ENCODE results near the gene FGFRL1. TPM values are rescaled to one million over a fixed set of nuclear protein-coding genes. Genes with fewer than 3 reads are reported as not detected.

FGFRL1 gene
- total and polyA plus RNA-seq, 2 of the 13 experiments (the other 11 are each of a cell fraction or from before 2014, with no cell fraction given) = 19.1 to 30.6 TPM

DNA sequence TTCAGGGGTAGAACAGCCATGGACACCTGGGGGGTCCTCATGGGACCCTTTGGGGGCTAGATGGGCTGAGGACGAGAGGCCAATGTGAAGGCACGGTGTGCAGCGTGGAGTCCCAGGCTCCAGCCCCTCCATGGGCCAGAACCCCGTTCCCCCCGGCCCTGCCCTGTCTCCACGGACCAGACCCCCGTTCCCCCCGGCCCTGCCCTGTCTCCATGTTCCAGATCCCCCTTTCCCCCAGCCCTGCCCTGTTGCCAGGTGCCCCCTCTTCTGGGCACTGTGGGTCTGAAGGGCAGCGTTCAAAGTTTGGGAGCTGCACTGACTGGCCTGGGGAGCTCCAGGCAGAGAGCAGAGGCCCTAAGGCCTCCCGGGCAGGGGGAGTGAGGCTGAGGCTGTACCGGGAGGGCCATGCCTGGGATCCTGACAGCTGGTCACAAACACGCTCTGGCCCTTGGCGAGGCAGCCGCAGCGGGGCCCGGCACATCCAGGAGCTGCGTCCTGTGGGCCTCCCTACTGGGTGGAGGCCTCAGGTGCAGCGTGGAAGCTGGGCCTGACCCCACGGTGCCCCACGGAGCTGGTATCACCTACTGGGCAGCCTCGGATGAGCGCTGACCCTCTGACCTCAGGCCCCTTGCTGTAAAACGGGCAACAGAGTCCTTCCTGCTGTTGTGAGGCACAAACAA, 46.9 kb upstream of the FGFRL1 start (continued):
- TF ChIP-seq TCF12 (IDR thresholded peaks at IDR 0.05) = no peak
- no peak for TF ChIP-seq TCF12 (CRISPR knock-in tag; IDR thresholded peaks at IDR 0.05)
- no peak for TF ChIP-seq XBP1 (CRISPR knock-in tag; IDR thresholded peaks at IDR 0.05)
- TF ChIP-seq ZNF747 (CRISPR knock-in tag; IDR thresholded peaks at IDR 0.05; ENCODE audit: borderline replicate concordance) = no peak
- TF ChIP-seq ZNF337 (CRISPR knock-in tag; IDR thresholded peaks at IDR 0.05; ENCODE audit: borderline replicate concordance, low read depth) = no peak
- no peak for TF ChIP-seq HNRNPL (IDR thresholded peaks at IDR 0.05; ENCODE audit: low read depth, low read length)

DNA sequence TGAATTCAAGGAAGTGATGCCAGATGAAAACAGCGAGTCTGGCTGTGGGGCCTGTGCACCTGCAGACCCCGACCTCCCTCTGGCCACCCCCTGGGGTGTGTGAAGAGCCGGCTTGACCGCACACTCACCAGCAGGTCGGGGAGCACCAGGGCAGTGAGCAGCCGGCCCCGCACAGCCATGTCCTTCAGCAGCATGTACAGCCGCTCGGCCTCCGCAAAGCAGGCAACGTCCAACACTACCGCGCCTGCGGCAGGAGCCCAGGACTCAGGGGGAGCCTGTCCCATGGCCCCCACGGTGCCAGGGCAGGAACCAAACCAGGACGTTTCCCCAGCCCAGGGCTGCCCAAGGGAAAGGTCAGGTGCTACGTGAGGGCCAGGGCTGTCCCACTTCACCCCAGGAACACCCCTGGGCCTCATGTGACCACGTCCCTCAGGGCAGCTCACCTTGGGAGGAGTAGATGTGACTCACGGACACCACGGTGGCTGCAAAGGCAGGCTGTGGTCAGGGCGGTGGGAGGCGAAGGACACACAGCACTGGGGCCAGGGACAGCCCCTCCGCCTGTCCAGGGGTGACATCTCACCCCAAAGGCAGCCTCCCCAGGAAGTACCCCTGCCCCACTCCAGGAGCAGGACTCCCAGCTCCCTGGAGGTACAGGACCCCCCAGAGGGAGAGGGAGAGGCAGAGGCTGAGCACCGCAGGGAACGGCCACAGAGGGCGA, 46.2 kb upstream of the FGFRL1 start:
- no peak overlapping the region for H3K9ac ChIP-seq (ENCODE audit: insufficient read depth, low read depth, low read length)
- H3K9me3 ChIP-seq (ENCODE audit: low read length) = no peaks in the 10 kb centered on the region
- no peak for ATAC-seq
- no peak for DNase-seq (ENCODE audit: low spot score)
- in situ Hi-C loops (cut with HindIII; ENCODE audit: extremely low pct_ligation_motif_present, low pct_unique_long_range_greater_than_20kb) (no loop called here), intact Hi-C loops (cut with micrococcal nuclease; ENCODE audit: unreplicated experiment) (no loop called here)
- H4K20me1 ChIP-seq (ENCODE audit: insufficient read depth, low read length) = no peaks in the 10 kb centered on the region
- ChIA-PET CTCF (ENCODE audit: low intra/inter-chr PET ratio, low total read pairs) (no interaction called here), POLR2A (no interaction called here)
- H3K27me3 ChIP-seq (ENCODE audit: control insufficient read depth in 1 of 2, insufficient read depth in 2 of 2, low read length in 2 of 2) = no peaks in the 10 kb centered on the region
- H3K4me3 ChIP-seq (replicated peaks in 1 of 3; ENCODE audit: insufficient read depth in 1 of 3, low read depth in 2 of 3, low read length in 3 of 3) = no peak overlapping the region
- 95% methylated on average over 9 of the region's 26 CpGs for WGBS (ENCODE audit: low lambda C conversion rate)
- FAIRE-seq = no peak
- H3K4me2 ChIP-seq (ENCODE audit: low read depth, low read length) = no peak overlapping the region
- H3K4me1 ChIP-seq (ENCODE audit: insufficient read depth, low read length) = no peaks in the 10 kb centered on the region
- TF ChIP-seq RBFOX2 (IDR thresholded peaks at IDR 0.05; ENCODE audit: low read depth, low read length) = peak; percentile 27; the same call in 1 of the 2 replicates
- no peak for TF ChIP-seq BORCS8-MEF2B (CRISPR knock-in tag; IDR thresholded peaks at IDR 0.05)
- no peak overlapping the region for H3K27ac ChIP-seq (ENCODE audit: extremely low read length, insufficient read depth, low read length)
- H3K79me2 ChIP-seq (ENCODE audit: insufficient read depth, low read length) = no peaks in the 10 kb centered on the region
- H3K36me3 ChIP-seq (replicated peaks in 1 of 2; ENCODE audit: control insufficient read depth in 1 of 2, insufficient read depth in 2 of 2, low read length in 2 of 2) = 0 out of 5 replicates have a peak, but pooled peaks cover 0 to 1% of the 10 kb centered on the region in 2 experiments
- BruUV-seq (replicated peaks) = no TSS peak
- no peak overlapping the region for H2AFZ ChIP-seq (ENCODE audit: low read length)

Measured in HepG2 (cell line).